ENCODE data around the gene GALNTL6.

GRCh38 chr4:172412851-172413580 lies 599.8 kb downstream of the GALNTL6 start:
- TF ChIP-seq POLR2A (IDR thresholded peaks at IDR 0.05; ENCODE audit: low read length) = no peak
- no peak for TF ChIP-seq GATA1 (IDR thresholded peaks at IDR 0.05; ENCODE audit: low read depth, low read length)
